GM19452 (cell line): ENCODE results near the gene RNF43.
"Not testable (repeated sequence)": the region's sequence is repeated elsewhere in the genome, so short reads cannot be mapped to it uniquely, and the experiment has no call there.

ENCODE experiments used
- ATAC-seq: cut with Tn5 transposase; IDR thresholded peaks from one replicate; pipeline ENCODE4 v1.9.1; 2021; ENCODE audit not compliant: unreplicated experiment

Gene RNF43

DNA sequence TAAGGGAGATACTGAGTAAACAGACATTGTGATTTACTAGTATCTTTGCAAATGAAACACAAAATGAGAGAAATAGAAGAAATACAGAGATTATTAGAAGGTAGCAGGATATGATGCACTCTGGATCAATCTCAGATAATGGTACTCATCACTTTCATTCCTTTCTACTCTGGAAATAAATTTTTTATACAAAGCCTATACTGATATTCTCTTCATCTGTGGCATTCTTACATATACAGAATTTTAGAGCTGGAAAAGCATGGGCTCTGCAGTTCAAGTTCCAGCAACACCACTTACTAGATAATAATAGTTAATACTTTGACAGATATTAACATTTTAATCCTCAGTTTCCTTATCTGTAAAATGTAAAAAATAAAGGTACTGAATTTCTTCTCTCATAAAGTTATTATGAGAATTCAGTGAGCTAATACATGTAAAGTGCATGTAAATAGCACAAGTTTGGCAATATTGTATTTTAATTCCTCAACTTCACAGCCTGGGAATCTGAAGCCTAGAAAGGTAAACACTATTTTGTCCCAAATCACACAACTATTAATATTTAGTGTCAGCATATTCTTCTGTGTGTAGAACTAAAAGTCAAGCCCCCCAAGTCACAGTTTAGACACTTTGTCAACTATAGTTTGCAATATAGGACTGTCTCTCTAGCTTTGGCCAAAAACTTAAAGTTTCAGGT is 6.5 kb downstream of the RNF43 start:
- no peak for ATAC-seq

DNA sequence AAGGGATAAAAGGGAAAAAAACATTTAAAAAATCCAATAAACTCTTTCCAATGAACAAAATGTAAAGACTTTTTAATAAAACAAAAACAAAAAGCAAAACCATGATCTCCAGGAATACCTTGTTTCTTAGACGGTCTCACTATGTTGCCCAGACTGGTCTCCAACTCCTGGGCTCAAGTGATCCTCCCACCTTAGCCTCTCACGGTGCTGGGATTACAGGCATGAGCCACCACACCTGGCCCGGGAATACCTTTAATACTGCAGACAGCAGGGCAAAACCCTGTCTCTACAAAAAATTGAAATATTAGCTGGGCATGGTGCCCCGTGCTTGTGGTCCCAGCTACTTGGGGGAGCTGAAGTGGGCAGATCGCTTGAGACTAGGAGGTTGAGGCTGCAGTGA is 7.9 kb downstream of the RNF43 start:
- no peak for ATAC-seq

DNA sequence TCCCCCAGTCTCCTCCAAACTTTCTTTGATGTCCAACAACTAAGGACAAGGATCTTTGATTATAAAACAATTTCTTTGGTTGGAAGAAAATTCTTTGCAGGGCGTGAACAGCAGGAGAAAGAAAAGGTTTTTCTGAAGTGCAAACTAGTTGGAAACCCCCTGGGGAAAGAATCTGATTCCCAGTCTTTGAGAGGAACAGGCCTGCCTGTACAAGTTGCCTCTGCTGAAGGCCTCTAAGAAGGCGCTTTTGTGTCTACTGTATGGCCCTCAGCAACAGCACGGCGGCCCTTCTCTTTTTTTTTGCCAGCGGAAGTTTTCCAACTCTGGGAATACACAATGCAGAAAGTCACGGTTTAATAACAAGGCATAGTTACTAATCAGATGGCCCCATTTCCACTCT is 14.0 kb downstream of the RNF43 start:
- no peak for ATAC-seq

DNA sequence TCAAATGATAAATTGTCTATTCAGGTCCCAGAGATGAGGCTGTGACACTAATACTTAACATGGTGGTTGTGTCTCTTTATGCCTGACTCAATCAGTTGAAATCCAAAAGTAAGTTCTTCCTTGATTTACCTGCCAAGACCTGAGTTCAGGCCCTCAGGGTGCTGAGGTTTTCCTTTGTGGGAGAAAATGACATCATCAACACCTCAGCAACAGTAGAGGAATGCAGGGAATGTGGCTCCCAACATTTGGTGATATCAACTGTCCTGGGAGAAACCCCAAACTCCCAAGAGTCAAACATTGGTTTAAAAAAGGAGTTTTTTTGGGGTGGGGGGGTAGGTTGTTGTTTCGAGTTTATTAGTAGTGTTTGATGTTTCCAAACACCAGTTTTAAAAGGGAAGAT is 14.7 kb downstream of the RNF43 start:
- ATAC-seq: no peak

DNA sequence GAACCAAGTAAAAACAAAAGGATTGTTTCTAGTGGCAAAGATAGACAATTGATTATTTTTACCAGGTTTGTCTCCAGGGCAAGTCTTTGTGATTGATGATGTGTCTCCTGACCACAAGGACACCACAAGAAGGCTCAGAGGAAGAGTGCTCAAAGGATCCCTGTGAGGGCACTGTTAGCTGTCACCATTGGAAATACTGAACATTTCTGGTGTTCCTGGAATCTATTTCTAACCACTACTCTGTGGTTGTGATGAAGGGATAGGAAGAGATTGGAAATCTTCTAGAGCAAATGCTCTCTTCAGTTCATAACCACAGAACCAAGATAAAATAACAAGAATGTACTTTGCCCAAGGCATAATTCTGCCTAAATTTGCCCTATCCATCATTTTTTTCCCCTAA is 15.3 kb downstream of the RNF43 start:
- ATAC-seq: no peak

DNA sequence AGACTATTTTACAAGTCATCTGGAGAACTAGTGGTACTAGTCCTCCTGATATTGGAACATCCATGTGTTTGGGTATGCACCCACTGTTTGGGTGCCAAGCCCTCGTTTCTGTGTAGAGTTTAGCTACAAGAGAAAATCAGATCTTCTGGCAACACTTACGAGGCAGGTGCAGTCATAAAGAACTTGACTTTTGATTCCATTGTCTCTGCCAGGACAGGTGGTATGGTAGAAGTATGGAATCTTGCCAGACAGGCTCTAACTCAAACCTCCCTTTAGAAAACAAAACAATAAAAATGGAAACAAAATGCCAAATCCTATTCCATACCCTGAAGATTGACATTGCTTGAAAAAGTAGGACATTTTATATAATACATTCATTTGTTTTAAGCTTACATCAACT is 16.0 kb downstream of the RNF43 start:
- ATAC-seq: no peak

DNA sequence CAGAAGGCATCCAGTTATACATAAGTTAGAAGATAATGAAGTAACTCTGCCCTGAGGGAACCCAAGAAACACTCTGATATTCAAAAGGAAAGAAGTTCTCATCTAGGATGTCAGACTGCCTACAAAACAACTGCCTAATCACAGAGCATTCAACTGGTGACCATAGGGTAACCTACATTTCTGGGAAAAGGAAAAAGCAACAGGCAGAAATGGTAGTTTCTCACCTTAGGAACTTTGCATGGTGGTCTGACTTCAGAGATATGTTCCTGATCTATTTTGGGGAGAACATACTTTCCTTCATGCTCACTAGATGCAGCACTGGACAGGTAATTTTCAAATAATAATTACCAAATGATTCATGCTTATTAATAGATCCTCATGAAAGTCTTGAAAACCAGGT is 16.5 kb downstream of the RNF43 start:
- ATAC-seq: no peak

DNA sequence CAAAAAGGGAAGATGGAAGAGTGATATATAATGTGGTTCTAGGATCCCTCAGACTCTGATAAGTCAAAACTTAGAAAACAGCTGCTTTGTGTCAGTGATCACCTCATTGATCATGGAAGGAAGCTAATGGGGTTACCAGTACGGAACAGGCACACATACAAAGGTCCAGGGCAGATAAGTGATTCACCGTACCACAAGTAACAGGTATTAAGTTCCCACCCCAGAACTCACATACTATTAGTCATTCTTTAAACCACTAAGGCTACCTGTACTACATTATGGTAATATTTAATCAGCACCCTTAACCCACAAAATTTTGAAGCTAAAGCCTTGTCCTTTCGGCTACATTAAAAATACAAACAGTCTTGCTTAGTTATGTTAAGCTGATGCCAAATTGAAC is 17.4 kb downstream of the RNF43 start:
- no peak for ATAC-seq

DNA sequence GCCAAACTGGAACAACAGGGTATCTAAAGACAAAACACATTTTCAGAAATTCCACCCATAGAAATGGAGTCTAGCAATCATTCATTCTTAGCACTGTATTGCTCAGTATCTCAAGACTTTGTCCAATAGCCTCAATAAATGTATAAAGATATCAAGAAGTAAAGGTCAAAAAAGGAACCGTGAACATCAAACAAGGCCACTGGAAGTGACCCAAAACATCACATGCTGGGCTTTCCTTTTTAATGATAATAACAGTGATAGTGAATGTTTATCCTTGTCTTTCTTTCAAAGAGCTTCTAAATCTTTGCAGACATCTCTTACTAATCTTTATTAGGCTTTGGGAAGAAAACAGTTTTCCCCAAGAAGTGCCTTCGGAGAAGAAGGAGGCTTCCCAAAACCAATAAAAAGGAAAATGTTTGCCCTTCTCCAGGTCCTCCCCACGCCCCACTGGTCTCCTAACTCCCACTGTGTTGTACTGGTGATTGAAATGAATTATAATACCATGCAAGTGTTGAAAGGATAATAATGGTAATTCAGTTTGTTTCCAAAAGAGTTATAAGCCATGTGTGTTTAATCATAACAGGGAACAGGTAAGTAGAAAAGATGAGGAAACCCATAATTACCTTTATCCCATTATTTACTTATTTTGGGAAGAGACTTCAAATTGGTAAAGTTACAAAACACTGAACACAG is 18.6 kb downstream of the RNF43 start:
- ATAC-seq: no peak

DNA sequence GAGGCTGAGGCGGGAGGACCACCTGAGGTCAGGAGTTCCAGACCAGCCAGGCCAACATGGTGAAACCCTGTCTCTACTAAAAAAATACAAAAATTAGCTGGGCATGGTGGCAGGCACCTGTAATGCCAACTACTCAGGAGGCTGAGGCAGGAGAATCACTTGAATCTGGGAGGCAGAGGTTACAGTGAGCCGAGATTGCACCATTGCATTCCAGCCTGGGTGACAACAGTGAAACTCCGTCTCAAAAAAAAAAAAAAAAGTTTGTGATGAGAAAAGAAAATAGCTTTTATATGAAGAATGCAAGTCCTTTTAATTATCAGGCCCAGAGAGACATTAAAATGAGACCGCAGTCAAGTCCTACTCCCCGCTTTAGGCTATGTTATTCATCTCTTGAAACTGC is 19.9 kb downstream of the RNF43 start:
- not testable (repeated sequence) for ATAC-seq

DNA sequence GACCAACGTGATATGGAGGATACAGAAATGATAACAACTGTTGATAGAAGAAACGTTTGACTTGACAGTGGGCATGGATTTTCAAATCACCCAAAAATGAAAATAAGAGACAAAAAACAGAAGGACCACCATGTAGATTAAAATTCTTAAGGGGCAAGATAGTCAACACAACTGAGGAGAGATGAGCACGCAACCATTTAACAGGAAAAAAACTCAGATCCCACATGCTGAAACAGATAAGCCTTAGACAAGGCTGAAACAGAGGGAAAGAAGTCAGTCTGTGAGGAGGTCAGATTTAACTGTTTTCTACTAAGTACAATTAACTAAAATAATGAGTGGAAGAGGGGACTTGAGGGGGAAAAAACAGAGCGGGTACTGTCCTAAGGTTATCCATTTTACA is 21.2 kb downstream of the RNF43 start:
- no peak for ATAC-seq

DNA sequence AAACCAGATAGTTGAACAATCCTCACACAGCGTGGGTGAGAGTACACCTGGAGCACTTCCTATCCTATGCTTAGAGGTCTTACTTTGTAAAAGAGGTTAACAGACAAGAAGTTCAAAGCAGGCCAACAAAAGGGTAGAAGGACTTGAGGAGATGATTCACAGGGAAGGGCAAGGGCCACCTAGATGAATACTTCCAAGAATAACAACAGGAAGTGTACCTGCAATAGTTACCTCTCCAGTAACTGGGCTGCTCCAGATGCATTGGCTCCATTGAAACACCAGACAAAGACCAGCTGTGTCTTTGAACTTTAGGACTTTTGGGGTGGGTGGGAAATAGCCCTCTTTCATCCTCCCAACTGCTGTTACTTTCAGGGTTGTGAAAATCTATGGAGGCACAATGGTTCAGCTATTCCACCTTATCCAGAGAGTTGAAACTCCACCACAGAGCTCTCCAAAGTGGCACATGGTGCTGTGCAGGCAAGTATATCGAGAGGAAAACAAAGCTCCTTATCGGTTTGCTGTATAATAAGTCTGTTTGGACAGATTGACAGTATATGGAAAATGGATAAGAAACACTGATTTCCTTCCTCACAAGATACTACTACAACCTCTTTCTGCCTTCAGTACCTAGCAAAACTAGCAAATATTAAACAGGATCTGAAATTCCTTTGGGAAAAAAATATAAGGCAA is 22.7 kb downstream of the RNF43 start:
- ATAC-seq: no peak

DNA sequence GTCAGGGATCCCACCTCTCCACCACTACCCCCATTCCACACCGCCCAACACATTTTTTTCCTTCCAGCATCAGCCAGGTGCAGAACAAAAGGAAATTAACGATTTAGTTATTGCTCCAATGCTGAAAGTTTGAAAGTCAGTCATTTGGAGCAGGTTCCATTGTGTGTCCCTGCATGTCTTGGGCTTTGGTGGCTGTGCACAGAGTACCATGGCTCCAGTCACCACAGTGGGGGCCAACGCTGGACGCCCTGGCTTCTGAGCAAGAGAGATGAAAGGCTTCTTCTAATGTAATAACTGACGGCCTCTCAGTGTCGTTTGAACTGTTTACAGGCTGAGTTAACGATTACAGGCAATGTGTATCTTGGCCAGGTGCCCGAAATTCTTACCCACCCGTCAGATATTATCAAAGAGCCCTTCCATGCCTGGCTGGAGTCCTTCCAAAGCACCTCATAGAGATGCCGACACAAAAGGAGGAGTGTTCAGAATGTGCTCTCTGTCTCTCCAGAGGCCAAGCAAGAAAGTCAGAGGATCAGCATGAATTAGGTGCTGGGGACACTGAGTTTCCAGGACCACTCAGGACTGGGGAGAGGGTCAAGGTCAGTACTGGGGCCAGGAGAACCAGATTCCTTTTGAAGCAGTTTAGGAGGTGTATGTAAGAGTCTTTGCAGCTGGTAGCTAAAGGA is 25.9 kb downstream of the RNF43 start:
- ATAC-seq: no peak

DNA sequence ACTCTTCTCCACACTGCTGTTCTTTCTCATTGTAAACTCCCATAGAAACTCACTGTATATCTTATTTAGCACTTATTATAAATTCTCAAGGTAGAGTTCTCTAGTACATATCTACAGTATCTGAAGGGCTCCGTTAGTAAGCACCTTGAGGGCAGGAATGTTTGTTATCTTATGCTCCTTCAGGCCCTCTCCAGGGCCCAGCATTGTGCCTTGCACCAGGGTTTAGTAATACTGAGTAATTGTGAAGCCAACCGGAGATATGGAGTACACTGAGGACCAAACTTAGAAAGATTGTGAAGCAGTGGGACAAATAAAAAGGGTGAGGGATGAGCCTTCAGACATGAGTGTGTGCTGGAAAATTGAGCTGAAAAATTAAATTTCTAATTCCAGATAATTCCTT is 26.4 kb downstream of the RNF43 start:
- ATAC-seq: no peak

DNA sequence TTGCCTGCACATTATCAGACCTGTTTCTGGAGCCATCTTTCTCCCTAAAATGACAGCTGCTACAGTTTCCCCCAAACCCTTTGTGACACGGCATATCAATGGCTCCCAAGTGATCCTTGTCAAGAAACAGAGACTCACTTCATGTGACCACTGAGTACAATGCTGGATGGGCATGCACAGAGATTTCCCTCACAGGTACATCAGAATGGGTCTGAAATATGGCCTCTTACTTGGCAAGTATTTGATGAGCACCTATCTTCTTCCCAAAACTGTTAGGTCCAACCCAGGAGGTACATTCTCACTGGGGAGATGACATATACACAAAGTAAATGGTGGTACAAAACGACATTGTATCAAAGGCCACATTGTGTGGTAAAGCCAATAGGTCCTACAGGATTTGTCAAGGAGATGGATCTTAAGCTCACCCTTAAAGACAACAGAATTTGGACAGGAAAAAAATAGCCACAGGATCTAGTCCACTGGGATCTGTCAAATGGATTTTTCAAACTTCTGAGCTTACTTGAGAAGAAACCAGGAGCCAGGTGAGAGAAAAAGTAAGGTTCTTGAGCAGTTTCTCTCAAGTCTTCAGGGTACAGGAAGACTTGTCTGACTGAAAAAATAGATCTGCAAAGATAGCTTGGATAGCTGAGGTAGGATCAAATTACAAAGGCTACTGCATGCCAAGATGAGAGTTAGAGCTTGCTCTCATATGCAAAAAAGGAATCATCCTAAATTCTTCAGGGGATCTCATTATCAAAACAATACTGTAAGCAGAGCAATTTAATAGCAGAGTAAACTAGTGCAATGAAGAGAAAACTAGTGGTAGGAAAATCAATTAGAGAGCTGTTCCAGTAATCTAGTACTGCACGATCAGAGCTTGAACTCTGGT is 28.8 kb downstream of the RNF43 start:
- ATAC-seq: no peak

DNA sequence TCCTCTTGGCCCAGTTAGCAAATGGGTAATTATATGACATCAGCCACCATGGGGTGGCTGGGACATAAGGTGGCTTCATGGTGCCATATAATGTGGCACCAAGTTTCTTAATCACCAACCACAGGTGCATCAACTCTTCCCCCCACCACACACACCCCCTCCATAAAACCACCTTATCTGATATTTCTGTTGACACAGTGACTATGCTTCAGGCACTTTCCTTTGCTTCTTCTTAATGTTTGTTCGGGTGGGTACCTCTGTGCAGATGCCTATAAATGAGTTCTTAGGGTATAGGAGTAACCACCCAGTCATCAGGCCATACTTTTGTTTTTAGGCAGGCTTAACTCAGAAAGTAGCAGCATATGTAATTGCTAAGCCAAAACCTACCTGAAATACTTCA is 29.5 kb downstream of the RNF43 start:
- ATAC-seq: no peak

DNA sequence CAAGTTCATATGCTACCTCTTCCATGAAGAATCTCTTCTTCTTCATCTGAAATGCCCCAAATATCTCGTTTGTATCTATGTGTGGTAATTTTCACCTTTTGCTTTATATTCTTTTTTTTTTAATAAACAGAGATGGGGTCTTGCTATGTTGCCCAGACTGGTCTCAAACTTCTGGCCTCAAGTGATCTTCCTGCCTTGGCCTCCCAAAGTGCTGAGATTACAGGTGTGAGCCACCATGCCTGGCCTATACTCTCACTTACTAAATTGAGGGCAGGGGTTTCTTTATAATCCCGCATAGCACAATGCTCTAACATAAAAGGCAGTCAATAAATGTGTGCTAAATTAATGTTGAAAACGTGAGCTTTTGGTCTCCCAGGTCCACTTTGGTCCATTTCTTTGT is 30.6 kb downstream of the RNF43 start:
- ATAC-seq: no peak

DNA sequence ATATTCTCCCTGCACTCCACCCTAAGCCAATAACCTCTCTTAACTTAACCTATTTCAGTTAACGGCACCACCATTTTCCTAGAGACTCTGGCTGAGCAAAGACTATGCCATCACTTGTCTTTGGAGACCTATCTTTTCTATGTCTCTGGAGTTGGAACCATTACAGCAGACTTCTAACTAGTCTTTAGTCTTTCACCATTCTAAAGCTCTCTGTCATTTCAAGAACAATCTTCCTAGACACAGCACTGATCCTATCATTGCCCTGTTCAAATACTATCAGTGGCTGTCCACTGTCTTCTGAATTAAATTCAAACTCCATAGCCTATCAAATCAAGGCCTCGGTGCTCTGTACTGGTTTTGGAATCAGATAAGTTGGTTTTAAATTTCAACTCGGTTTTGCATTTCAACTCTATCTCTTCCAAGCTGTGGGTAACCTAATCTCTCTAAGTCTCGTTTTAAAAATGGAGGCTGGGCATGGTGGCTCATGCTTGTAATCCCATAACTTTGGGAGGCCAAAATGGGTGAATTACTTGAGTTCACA is 31.9 kb downstream of the RNF43 start:
- no peak for ATAC-seq

DNA sequence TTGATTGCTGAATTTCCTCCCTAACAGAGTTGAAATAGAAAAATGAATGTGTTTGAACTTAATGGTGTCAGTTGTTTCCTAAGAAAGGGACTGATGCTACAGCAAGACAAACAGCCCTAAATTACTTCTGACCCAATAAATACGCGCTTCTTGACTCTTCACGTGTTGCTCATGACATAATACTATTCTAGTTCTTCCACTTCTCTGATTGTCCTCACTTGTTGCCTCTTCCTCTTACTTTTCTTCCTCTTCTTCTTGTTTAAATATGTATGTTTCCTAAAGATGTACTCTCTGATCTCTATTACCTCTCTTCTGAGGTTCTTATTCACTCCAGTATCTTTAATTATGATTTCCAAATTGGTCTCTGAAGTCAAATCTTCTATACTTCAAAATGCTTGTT is 32.4 kb downstream of the RNF43 start:
- no peak for ATAC-seq

DNA sequence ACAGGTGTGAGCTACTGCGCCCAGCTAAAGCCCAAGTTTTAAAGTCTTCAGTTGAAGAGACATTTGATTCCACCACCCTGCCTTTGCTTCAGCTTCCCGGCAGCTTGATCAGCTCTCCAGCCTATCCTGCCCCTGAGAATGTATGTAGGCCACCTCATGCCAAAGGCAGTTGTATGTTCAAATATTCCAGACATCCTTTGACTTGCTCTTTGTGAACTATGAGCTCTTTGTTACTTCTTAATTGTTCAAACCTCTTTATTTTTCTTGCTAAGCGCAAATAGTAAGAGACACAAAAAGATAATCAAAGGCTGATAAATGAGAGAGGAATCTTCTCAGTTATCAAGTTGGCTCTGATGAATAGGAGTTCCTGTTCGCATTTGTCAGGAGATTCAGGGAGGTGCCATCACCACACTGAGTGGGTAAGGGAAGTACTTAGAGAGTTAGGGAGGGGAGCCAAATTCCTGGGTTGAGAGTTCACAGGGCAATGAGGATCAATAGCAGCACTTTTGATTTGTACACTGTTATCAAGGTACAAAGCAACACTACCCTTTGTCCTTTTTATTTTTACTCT is 33.4 kb downstream of the RNF43 start:
- ATAC-seq: no peak
